GM23338 (cell line): ENCODE results near the gene MRPL28.

Experiments used
- CREB1 ChIP-seq: fragments of 250-450 bp; sonication (Bioruptor Pico); IDR thresholded peaks from 2 replicates; pipeline ENCODE4 v1.5.0; 2020; ENCODE audit warnings: low read depth, mild to moderate bottlenecking, moderate library complexity
- EZH2 ChIP-seq: fragments of 200-600 bp; sonication (generic); IDR thresholded peaks from one replicate; pipeline ENCODE4 v1.8.0; 2017; ENCODE audit warnings: antibody characterized with exemption, mild to moderate bottlenecking, low read depth; ENCODE audit not compliant: unreplicated experiment
- EZH2phosphoT487 ChIP-seq: fragments of 200-600 bp; sonication (generic); IDR thresholded peaks from one replicate; pipeline ENCODE4 v1.8.1; 2018; ENCODE audit warnings: antibody characterized with exemption; ENCODE audit not compliant: unreplicated experiment
- JUNB ChIP-seq: IDR thresholded peaks from one replicate; pipeline ENCODE4 v1.6.1; 2016; ENCODE audit warnings: antibody characterized with exemption; ENCODE audit not compliant: unreplicated experiment
- NANOG ChIP-seq: IDR thresholded peaks from 2 replicates; pipeline ENCODE4 v1.6.1; 2016; ENCODE audit warnings: antibody characterized with exemption, borderline replicate concordance
- POLR2AphosphoS5 ChIP-seq: IDR thresholded peaks from 2 replicates; pipeline ENCODE4 v1.6.1; 2016; ENCODE audit warnings: antibody characterized with exemption, low read depth
- STAT1 ChIP-seq: IDR thresholded peaks from one replicate; pipeline ENCODE4 v1.6.1; 2016; ENCODE audit warnings: antibody characterized with exemption; ENCODE audit not compliant: unreplicated experiment
- ZNF114 ChIP-seq: fragments of 250-450 bp; sonication (Bioruptor Pico); IDR thresholded peaks from 2 replicates; pipeline ENCODE4 v1.5.0; 2020; ENCODE audit warnings: mild to moderate bottlenecking, moderate library complexity
- ZNF331 ChIP-seq: fragments of 250-450 bp; sonication (Bioruptor Pico); IDR thresholded peaks from 2 replicates; pipeline ENCODE4 v1.5.0; 2020; ENCODE audit warnings: low read depth, mild to moderate bottlenecking, moderate library complexity
- TF ChIP-seq, protein P1 (sequence below), 2 experiments: fragments of 200-600 bp in 1 of 2; sonication (generic) in 1 of 2; conservative IDR thresholded peaks; 2 replicates each; pipeline versions ENCODE4 v1.5.1 to v1.6.1; 2016 to 2017; ENCODE audit warnings: antibody characterized with exemption in 2 of 2, low read depth in 2 of 2, mild to moderate bottlenecking in 2 of 2, moderate library complexity in 1 of 2
- TF ChIP-seq, protein P2 (sequence below): IDR thresholded peaks from one replicate; pipeline ENCODE4 v1.6.1; 2018; ENCODE audit warnings: antibody characterized with exemption; ENCODE audit not compliant: unreplicated experiment
- TF ChIP-seq, protein P3 (sequence below): IDR thresholded peaks from 2 replicates; pipeline ENCODE4 v1.6.1; 2016; ENCODE audit warnings: antibody characterized with exemption

DNA sequence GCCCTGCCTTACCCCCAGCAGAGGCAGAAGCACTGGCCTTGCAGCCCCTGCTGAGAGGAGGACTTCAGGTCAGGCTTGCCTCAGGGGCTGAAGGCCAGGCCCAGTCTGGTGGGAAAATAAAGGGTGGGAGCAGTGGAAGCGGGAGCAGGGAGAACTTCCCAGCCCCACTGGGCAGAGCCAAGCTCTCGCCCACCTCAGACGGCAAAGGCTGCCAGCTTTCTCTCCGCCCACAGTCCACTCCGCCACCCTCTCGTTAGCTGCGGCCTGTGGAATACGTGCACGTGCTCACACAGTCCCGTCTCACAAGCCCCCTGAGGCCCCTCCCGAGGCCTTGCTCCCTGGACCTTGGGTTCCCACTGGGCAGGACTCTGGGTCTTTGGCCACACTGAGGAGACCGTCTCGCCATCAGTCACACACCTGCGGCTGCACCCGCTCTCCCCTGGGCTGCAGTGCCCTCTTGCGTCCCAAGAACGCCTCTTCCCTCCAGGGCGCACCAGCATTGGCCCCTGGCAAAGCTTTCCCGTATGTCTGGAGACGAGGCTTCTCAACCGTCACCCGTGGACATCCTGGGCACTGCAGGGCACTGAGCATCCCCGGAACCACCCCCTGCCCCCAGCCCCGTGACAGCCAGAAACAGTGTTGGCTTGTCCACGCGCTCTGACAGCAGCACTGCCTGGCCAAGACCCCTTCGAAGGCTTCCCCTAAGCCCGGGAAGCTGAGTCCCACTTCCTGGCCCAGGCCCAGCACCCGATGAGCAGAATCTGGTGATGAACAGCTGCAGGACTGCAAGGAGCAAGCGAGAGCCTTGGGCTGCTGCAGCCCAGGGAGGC lies 8.3 kb downstream of the MRPL28 start:
- TF ChIP-seq, protein P1, sequence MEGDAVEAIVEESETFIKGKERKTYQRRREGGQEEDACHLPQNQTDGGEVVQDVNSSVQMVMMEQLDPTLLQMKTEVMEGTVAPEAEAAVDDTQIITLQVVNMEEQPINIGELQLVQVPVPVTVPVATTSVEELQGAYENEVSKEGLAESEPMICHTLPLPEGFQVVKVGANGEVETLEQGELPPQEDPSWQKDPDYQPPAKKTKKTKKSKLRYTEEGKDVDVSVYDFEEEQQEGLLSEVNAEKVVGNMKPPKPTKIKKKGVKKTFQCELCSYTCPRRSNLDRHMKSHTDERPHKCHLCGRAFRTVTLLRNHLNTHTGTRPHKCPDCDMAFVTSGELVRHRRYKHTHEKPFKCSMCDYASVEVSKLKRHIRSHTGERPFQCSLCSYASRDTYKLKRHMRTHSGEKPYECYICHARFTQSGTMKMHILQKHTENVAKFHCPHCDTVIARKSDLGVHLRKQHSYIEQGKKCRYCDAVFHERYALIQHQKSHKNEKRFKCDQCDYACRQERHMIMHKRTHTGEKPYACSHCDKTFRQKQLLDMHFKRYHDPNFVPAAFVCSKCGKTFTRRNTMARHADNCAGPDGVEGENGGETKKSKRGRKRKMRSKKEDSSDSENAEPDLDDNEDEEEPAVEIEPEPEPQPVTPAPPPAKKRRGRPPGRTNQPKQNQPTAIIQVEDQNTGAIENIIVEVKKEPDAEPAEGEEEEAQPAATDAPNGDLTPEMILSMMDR (conservative IDR thresholded peaks at IDR 0.05; ENCODE audit: low read depth in 2 of 2), result peak; percentile 64 to 95
- TF ChIP-seq POLR2AphosphoS5, result no peak
- TF ChIP-seq, protein P2, sequence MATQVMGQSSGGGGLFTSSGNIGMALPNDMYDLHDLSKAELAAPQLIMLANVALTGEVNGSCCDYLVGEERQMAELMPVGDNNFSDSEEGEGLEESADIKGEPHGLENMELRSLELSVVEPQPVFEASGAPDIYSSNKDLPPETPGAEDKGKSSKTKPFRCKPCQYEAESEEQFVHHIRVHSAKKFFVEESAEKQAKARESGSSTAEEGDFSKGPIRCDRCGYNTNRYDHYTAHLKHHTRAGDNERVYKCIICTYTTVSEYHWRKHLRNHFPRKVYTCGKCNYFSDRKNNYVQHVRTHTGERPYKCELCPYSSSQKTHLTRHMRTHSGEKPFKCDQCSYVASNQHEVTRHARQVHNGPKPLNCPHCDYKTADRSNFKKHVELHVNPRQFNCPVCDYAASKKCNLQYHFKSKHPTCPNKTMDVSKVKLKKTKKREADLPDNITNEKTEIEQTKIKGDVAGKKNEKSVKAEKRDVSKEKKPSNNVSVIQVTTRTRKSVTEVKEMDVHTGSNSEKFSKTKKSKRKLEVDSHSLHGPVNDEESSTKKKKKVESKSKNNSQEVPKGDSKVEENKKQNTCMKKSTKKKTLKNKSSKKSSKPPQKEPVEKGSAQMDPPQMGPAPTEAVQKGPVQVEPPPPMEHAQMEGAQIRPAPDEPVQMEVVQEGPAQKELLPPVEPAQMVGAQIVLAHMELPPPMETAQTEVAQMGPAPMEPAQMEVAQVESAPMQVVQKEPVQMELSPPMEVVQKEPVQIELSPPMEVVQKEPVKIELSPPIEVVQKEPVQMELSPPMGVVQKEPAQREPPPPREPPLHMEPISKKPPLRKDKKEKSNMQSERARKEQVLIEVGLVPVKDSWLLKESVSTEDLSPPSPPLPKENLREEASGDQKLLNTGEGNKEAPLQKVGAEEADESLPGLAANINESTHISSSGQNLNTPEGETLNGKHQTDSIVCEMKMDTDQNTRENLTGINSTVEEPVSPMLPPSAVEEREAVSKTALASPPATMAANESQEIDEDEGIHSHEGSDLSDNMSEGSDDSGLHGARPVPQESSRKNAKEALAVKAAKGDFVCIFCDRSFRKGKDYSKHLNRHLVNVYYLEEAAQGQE, result no peak
- TF ChIP-seq EZH2, result no peak
- TF ChIP-seq JUNB, result no peak
- no peak for TF ChIP-seq CREB1 (CRISPR knock-in tag)
- no peak for TF ChIP-seq EZH2phosphoT487
- TF ChIP-seq, protein P3, sequence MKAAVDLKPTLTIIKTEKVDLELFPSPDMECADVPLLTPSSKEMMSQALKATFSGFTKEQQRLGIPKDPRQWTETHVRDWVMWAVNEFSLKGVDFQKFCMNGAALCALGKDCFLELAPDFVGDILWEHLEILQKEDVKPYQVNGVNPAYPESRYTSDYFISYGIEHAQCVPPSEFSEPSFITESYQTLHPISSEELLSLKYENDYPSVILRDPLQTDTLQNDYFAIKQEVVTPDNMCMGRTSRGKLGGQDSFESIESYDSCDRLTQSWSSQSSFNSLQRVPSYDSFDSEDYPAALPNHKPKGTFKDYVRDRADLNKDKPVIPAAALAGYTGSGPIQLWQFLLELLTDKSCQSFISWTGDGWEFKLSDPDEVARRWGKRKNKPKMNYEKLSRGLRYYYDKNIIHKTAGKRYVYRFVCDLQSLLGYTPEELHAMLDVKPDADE, result no peak
- TF ChIP-seq ZNF114 (CRISPR knock-in tag), result no peak
- TF ChIP-seq ZNF331 (CRISPR knock-in tag), result no peak
- no peak for TF ChIP-seq NANOG
- no peak for TF ChIP-seq STAT1
